ENCODE measurements around the gene APOB. TPM values are rescaled to one million over a fixed set of nuclear protein-coding genes. Genes with fewer than 3 reads are reported as not detected.

Gene APOB
- total RNA-seq, 1 experiment from 2014 or later, result 1.5 TPM

DNA sequence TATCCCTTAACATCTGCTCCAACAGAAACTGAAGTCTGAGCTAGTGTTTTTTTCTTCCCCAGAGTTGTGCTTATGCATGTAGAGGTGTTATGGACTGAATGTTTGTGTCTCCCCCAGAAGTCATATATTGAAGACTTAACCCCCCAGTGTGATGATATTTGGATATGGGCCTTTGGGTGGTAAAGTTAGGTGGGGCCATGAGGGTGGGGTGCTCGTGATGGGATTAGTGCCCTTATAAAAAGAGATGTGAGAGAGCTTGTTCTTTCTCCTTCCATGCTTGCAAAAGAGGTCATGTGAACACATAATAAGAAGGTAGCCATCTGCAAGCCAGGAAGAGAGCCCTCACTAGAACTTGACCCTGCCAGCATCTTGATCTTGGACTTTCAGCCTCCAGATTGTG lies 34.4 kb upstream of the APOB start (continued):
- no peak for TF ChIP-seq ZNF425 (CRISPR knock-in tag; conservative IDR thresholded peaks at IDR 0.05)
- TF ChIP-seq ZNF671 (CRISPR knock-in tag; IDR thresholded peaks at IDR 0.05), result no peak
- TF ChIP-seq FOXK1 (CRISPR knock-in tag; IDR thresholded peaks at IDR 0.05), result no peak

DNA sequence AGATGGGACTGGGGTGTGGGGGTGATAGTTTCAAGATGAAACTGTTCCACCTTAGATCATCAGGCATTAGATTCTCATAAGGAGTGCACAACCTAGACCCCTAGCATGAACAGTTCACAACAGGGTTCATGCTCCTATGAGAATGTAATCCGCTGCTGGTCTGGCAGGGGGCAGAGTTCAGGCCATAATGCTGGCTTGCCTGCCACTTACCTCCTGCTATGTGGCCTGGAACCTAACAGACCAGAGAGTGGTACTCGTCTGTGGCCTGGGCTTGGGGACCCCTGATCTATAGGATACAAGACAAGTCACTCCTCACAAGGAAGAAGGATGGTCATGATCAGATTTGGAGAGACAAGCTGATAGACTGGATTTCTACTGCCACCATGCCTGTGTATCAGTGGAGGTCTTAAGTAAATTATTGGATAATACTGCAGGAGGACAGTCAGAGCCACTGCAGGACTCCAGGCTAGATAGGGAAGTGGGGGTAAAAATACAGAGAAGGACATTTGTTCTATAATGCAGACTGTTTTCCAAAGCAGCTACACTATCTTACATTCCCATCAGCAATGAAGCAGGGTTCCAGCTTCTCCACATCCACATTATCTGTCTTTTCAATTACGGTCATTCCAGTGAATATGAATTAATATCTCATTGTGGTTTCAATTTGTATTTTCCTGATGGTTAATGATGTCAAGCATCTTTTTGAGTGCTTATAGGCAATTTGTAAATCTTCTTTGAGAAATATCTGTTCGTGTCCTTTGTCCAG lies 28.8 kb upstream of the APOB start:
- H3K4me3 Mint-ChIP-seq, result no peak overlapping the region
- H3K9me3 Mint-ChIP-seq, result no peaks in the 10 kb centered on the region
- no peak for TF ChIP-seq GTF2I (CRISPR knock-in tag; conservative IDR thresholded peaks at IDR 0.05)
- TF ChIP-seq ZNF121 (CRISPR knock-in tag; IDR thresholded peaks at IDR 0.05), result no peak
- TF ChIP-seq, protein P1, sequence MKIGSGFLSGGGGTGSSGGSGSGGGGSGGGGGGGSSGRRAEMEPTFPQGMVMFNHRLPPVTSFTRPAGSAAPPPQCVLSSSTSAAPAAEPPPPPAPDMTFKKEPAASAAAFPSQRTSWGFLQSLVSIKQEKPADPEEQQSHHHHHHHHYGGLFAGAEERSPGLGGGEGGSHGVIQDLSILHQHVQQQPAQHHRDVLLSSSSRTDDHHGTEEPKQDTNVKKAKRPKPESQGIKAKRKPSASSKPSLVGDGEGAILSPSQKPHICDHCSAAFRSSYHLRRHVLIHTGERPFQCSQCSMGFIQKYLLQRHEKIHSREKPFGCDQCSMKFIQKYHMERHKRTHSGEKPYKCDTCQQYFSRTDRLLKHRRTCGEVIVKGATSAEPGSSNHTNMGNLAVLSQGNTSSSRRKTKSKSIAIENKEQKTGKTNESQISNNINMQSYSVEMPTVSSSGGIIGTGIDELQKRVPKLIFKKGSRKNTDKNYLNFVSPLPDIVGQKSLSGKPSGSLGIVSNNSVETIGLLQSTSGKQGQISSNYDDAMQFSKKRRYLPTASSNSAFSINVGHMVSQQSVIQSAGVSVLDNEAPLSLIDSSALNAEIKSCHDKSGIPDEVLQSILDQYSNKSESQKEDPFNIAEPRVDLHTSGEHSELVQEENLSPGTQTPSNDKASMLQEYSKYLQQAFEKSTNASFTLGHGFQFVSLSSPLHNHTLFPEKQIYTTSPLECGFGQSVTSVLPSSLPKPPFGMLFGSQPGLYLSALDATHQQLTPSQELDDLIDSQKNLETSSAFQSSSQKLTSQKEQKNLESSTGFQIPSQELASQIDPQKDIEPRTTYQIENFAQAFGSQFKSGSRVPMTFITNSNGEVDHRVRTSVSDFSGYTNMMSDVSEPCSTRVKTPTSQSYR (CRISPR knock-in tag; IDR thresholded peaks at IDR 0.05), result no peak
- no peak for TF ChIP-seq ZNF396 (CRISPR knock-in tag; IDR thresholded peaks at IDR 0.05; ENCODE audit: borderline replicate concordance)
- TF ChIP-seq ZNF263 (CRISPR knock-in tag; IDR thresholded peaks at IDR 0.05; ENCODE audit: low read depth), result no peak
- TF ChIP-seq KAT7 (CRISPR knock-in tag; IDR thresholded peaks at IDR 0.05; ENCODE audit: borderline replicate concordance), result no peak
- ATAC-seq (peak; percentile 47), DNase-seq (ENCODE audit: low spot score) (no peak)
- H3K27me3 Mint-ChIP-seq (ENCODE audit: low read depth), result no peaks in the 10 kb centered on the region
- no peaks in the 10 kb centered on the region for H3K36me3 Mint-ChIP-seq
- peaks cover 32% of the 10 kb centered on the region for H3K4me1 Mint-ChIP-seq
- ChIA-PET CTCF (interaction anchor here (1.0 kb wide), 1 partner anchor 45 kb away, joined by 4 read pairs; no protein-coding TSS in a partner anchor), POLR2A (no interaction called here)
- H3K27ac Mint-ChIP-seq, result no peak overlapping the region

- ChIA-PET CTCF (no interaction called here), POLR2A (no interaction called here)
- ATAC-seq, result no peak
Measured at GRCh38 chr2:21070341-21071257, 26.7 kb upstream of the APOB start.

DNA sequence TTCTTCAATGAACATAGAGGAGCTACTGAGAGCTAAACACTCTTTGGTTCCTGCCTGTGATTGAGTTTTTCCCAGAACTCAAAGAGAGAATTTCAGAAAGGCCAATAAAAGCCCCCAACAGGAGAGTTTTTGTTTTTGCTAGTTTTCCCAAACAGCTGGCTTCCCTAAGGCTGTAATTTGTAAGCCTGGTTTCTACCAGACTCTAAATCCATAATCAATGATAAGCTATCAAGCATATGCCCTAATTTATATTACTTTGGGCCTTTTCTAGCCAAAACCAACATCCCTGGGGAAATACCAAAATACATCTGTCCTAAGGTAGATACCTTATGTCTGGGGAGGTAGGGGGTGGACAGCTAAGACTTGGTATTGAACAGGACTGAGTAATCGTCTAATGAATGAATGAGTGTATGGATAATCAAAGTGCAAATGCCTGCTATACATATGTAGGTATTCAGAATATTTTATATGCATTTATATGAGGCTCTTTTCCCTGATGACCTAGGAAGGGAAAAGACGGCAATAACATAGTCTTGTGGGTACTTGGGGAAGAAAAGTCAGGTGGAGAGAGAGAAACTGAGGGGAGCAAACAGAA lies 26.0 kb upstream of the APOB start:
- H3K36me3 Mint-ChIP-seq, result no peaks in the 10 kb centered on the region
- POLR2A ChIA-PET, result no interaction called here
- ATAC-seq (no peak), DNase-seq (ENCODE audit: low spot score) (no peak)
- H3K9me3 Mint-ChIP-seq, result no peaks in the 10 kb centered on the region
- H3K4me3 Mint-ChIP-seq, result no peak overlapping the region
- no peaks in the 10 kb centered on the region for H3K27me3 Mint-ChIP-seq (ENCODE audit: low read depth)
- H3K4me1 Mint-ChIP-seq, result peaks cover 37% of the 10 kb centered on the region
- CTCF ChIA-PET, result no interaction called here
- TF ChIP-seq ZNF671 (CRISPR knock-in tag; IDR thresholded peaks at IDR 0.05), result no peak
- TF ChIP-seq, protein P2, sequence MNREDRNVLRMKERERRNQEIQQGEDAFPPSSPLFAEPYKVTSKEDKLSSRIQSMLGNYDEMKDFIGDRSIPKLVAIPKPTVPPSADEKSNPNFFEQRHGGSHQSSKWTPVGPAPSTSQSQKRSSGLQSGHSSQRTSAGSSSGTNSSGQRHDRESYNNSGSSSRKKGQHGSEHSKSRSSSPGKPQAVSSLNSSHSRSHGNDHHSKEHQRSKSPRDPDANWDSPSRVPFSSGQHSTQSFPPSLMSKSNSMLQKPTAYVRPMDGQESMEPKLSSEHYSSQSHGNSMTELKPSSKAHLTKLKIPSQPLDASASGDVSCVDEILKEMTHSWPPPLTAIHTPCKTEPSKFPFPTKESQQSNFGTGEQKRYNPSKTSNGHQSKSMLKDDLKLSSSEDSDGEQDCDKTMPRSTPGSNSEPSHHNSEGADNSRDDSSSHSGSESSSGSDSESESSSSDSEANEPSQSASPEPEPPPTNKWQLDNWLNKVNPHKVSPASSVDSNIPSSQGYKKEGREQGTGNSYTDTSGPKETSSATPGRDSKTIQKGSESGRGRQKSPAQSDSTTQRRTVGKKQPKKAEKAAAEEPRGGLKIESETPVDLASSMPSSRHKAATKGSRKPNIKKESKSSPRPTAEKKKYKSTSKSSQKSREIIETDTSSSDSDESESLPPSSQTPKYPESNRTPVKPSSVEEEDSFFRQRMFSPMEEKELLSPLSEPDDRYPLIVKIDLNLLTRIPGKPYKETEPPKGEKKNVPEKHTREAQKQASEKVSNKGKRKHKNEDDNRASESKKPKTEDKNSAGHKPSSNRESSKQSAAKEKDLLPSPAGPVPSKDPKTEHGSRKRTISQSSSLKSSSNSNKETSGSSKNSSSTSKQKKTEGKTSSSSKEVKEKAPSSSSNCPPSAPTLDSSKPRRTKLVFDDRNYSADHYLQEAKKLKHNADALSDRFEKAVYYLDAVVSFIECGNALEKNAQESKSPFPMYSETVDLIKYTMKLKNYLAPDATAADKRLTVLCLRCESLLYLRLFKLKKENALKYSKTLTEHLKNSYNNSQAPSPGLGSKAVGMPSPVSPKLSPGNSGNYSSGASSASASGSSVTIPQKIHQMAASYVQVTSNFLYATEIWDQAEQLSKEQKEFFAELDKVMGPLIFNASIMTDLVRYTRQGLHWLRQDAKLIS (CRISPR knock-in tag; IDR thresholded peaks at IDR 0.05; ENCODE audit: borderline replicate concordance), result no peak
- H3K27ac Mint-ChIP-seq, result no peak overlapping the region

More at GRCh38 chr2:21070341-21071257, 26.7 kb upstream of the APOB start:
- no peak overlapping the region for H3K27ac Mint-ChIP-seq
- peaks cover 37% of the 10 kb centered on the region for H3K4me1 Mint-ChIP-seq
- H3K9me3 Mint-ChIP-seq, result no peaks in the 10 kb centered on the region
- no peak for DNase-seq (ENCODE audit: low spot score)
- no peak for TF ChIP-seq SOX15 (CRISPR knock-in tag; IDR thresholded peaks at IDR 0.05)
- no peaks in the 10 kb centered on the region for H3K27me3 Mint-ChIP-seq (ENCODE audit: low read depth)
- no peaks in the 10 kb centered on the region for H3K36me3 Mint-ChIP-seq
- H3K4me3 Mint-ChIP-seq, result no peak overlapping the region
